T follicular helper cell (primary cell): ENCODE data around the gene ADRA2A.

Experiments used
- DNase-seq: peaks from one replicate; pipeline ENCODE4 v3.0.0-alpha.2; 2020; ENCODE audit warnings: low read depth

ADRA2A gene

DNA sequence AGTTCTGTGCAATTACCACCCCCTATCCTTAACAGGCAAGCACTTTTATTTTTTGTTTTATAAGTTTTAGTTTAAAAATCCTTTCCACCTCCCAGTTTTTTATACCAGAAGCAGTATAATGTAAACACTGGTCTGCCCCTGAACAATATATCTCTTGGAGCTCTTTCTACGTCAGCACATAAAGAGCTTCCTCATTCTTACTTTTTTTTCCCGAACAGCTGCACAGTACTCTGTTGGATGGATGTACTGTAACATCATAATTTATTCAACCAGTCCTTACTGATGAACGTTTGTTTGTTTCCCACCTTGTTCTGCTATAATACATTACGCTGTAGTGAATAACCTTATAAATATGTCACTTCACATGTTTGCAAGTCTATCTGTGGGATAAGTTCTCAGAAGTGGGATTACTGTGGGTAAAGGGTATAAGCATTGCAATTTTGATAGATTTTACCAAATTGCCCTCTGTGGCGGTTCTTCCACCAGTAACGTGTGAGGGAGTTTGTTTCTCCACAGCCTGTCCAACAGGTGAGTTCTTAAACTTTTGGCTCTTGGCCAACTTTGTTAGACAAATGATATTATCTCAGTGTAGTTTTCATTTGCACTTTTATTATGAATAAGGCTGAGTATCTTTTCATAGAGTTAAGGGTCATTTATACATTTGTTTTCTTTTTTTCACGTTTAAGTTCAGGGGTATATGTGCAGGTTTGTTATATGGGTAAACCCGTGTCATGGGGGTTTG, 32.8 kb downstream of the ADRA2A start:
- no peak for DNase-seq

DNA sequence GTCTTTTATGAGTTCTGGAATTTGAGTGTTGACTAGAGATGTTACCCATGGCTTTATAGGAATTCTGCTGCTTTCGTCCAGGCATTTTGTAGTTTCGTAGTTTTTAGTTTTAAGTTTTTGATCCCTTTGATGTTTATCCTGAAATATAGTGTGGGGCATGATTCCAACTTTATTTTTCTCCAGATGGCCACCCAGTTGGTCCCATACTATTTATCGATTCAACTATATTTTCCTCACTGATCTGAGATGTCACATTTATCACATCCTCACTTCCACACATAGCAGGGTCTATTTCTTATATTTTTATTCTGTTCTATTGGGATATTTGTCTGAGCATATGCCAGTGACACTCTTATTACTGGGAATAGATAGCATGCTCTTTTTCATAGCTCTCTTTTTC, 33.9 kb downstream of the ADRA2A start:
- no peak for DNase-seq

DNA sequence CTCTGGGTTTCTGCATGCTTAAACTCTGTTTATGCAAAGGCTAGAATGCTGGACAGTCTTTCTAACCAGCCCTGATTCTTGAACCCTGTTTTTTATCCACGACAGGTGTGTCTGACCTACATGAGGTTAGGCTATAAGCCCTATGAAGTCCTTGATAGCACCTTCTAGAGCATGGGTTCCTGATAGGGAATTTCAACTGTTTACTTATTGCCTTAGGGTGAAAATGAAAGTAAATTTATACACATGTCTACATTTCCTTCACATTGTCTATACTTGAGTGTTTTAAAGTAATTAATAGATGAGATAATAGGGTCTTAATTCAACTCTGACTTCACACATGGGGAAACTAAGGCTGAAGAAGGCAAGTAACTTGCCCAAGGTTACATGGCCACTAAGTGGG, 35.5 kb downstream of the ADRA2A start:
- no peak for DNase-seq

DNA sequence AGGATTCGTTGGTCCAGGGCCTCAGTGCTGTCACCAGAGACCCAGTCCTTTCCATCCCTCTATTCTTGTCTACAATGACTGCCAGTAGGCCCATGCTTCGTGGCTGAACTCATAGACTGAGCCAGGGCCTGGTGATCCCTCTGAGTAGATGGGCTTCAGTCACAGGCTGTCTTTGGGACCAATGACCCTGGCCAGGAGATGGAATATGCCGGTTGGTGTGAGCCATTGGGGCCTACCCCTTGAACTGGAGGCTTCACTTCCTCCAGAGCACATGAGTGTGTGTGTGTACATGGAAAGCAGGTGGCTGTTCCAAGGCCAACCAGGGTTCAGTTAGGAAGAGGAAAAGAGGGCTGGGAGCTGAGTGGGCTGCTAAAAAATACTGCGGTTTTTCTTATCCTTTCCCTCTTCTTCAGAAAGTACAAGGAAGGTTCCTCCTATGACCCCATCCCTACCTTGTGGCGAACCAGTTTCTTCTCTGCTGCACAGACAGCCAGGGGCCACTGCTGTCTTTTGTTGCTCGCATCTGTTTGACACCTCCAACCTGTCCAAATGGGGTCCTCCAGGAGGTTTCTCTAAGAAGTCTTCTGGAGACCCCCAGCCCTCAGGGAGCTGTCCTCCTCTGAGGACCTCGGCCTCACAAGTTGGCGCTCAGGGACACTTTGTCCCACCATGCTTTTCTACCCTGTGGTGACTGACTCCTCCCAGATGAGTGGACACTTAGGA, 36.6 kb downstream of the ADRA2A start:
- DNase-seq, result no peak

DNA sequence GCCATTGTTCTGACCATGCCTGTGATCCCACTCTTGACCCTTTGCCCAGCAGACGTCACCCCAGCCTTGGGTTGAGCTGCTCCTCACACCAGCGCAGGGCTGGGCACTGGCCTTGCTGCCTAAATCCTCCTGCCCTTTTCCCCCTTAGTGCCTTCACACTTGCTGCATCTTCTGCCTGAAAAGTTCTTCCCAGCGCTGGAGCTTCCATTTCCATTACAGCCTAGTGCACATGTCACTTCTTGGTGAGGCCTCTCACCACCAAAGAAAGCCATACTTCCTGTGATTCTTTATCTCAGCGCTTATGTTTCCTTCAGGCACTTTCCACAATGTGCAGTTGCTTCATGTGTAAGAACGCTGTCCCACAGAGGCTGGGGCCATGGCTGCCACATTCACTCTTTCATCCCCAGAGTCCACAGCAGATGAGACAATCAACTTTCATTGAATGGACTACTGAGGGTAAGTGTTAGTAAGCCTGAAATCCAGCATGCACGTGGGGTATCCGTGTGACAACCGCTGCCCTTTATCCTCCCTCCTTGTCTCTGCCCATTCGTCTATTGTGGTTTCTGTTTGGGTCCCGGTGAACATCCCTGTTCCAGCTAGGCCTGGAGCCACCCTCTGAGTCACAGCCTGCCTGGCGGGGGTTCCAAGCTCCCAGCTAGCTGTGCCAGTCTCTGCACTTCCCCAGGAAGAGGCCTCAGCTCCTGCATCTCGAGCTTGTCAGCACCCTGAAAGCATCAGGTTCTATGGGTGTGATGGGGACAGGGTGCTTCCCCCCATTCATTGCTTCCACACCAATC, 37.3 kb downstream of the ADRA2A start:
- DNase-seq, result no peak

DNA sequence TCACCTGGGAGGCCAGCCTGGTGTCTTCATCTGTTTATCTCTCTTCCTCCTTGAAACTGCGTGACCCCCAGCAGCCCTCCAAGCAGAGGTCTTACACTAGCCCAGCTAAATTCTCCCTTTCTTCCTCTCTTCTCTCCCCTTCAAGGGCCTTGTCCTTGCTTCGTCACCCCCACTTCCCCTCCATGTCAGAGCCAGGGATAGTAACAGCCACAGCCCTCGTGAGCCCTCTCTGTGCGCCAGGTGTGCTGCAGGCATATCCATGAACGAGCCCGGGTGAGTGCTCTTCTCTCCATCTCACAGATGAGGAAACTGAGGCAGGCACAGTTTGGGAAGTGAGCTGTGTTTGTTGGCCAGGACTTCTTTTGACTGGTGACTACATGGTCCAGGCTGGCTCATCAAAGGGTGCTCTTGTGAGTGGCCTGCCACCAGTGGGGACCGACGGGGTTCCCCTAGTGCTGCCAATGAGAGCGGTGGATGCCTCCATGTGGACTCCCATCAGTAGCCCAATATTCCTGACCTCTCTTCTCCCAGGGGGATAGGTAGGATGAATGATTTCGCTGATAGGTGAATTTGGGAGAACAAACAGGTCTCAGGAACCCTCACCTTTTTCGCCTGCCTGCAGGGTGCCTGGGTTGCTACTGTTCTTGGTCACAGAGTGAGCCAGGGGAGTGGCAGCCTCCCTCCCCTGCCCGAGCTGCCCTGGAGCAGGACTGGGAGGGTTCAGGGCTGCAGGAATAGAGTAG, 38.1 kb downstream of the ADRA2A start:
- no peak for DNase-seq

DNA sequence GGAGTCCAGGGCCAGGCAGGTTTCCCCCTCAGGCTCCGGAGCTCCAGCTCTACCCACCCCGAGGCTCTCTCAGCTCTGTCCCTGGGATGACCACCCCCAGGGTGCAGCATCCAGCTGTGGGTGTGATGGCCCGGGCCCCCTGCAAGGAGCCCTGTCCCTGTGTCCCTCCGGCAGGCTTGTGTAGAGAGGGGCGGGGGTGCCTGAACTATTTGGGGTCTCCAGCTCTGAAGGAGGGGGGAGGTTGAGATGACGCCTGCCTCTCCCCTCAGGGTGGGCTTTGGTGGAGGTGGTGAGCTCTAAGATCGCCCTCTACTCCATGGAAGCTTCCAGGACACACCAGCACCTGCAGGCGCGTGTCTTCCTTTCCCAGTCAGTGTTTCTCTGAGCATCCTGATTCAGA, 39.4 kb downstream of the ADRA2A start:
- no peak for DNase-seq

DNA sequence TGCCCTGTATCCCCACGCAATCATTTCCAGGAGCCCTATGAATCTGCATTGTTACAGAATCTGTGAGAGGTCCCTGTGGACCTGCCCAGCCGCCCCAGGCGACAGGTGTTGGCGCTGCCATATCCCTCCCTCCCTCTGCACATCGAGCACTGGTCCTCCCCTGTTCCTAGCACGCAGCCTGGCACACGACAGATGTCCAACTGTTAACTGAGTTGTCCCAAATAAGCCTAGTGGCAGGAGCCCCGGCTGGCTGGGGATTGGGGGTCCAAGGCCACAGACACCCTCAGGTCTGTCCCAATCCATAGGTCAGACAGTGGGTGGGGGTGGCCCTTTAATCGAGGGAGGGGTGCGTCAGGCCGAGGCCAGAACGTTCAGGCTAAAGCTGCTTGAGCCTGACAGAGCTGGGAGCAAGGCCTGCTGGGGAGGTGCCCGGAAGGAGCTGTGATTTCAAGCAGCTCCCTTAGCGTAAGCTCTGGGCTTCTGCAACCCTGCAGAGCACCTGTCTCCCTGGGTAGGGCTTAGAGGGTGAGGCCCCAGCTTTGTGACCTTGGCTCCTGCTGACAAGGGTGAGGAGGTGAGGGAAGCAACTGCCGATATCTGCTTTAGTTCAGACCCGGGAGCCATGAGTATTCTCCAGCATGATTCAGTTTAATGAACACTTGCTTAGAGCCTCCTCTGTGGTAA, 40.1 kb downstream of the ADRA2A start:
- no peak for DNase-seq

DNA sequence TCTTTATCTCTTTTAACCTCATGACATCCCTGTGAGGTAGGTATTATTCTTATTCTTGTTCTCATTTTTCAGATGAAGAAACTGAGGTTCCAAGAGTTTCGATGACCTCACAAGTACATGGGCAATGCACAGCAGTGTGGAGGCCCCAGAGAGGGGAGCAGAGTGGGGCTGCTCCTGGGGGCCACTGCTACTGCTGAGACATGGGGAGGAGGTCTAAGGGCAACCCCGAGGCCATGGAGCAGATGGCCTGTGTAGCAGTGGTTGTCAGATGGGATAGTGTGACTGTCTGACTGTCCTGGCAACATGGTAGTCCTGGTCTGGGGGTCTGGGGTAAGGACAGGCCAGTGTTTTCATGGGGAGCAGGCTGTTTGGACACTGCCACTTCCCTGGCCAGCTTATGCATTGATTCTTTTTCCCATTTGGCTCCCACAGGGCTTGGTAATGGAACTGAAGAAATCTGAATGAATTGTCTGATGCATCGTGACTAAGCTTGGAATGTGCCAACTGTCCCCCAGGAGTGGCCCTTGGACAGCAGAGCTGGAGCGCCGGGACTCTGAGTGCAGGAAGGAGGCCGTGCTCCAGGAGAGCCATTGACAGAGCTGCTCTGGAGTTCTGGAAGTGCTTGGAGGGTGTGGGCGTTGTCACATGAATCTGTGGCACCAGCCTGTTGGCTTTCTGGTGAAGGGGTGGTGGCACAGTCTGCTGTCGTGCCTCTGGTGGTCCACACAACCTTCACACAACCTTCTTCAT, 40.9 kb downstream of the ADRA2A start:
- DNase-seq, result no peak

DNA sequence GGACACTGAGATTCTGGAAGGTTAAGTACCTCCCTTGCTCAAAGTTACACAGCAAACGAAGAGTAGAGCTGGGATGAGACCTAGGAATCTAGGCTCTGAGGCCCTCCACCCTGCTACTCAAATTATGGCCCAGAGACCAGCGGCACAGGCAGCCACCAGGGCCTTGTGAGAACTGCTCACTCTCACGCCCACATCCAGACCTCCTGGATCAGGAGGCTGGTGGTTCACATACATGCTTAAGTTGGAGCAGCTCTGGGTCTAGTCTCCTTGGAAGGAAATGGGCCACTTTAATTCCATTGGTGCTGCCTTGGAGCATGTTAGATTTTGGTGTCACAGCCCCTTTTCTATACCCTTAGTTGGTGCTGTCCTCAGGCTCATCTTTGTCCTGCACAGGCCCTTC, 41.9 kb downstream of the ADRA2A start:
- DNase-seq, result no peak

DNA sequence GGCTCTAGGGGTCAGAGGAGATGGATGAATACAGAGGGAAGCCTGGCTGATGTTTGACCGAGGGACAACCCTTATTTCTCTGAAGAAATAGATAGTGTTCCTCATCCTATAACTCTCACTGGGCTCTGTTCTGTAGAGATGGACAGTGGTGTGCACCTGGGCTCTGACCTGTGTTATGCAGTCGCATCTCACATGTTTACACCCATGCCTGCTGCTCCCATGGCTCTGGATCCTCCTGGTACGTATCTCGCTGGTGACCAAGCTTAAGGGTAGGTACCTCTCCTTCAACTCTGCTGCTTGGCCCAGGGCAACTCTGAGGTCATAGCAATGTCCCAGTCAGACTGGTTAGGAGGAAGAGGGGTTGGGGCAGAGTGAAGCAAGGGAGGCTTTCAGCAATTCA, 42.8 kb downstream of the ADRA2A start:
- no peak for DNase-seq

DNA sequence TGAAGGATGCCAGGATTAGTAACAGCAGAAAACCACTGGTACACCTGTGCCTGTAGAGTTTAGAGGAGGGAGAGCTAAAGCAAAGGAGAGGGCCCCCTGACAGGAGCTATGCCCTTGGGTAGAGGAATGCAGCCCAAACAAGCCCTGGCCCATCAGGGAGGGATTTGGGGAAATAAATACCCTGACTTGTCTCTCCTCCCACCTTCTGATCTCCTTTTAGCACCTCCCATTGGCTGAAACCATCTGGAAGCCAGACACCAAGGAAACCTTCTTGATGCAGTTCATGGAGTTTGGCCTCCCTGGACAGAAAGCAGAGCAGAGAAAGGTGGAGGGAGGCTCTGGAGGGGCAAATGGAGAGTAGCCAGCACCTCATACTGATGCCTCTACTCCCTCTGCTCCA, 45.3 kb downstream of the ADRA2A start:
- DNase-seq, result no peak

DNA sequence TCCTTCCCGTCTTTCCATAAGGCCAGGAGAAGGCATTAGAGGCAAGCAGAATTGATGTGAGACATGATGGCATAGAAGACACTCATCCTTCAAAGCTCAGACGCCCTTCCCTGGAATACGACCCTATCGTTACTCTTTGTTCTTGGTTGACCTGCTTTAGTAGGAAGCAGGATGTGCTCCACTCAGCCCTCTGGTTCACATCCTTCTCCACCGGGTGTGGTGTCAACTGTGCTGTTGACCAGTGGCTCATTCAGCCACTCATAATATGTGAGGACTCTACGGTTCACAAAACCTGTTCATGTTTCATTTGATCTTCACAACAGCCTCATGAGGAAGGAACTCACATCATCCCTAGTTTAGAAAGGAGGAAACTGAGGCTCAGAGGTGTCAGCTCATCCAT, 47.1 kb downstream of the ADRA2A start:
- no peak for DNase-seq

DNA sequence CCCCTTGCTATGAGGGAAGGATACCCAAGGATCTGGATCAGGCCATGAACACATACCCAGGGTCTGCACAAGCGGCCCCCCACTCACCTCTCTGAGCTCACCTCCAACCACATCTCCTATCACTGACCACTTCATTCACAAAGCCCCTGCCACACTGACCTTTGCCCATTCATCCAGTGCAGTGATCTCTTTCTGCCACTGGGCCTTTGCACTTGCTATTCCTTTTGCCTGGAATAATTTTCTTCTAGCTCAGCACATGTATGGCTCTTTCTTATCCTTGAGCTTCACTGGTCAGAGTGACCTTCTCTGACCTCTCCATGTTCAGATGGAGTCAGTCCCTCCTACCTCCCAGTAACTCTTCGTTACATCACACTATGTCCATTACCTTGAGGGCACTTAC, 48.3 kb downstream of the ADRA2A start:
- no peak for DNase-seq

DNA sequence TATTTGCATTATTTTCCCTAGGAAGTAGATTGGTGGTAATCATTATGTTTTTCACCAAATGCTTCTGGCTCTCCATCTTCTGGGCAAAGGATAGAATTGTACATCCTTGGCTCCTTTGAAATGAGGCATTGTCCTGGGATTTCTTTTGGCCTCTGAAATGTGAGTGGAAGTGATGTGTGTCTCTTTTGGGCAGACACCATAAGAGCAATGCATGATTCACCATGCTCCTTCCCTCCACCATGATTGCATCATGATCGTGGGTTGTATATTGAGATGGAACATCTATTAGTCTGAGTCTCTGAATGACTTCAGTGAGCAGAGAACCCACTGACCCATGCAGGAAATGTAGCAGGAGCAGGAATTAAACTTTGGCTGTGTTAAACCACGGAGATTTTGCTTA, 49.2 kb downstream of the ADRA2A start:
- DNase-seq, result no peak

DNA sequence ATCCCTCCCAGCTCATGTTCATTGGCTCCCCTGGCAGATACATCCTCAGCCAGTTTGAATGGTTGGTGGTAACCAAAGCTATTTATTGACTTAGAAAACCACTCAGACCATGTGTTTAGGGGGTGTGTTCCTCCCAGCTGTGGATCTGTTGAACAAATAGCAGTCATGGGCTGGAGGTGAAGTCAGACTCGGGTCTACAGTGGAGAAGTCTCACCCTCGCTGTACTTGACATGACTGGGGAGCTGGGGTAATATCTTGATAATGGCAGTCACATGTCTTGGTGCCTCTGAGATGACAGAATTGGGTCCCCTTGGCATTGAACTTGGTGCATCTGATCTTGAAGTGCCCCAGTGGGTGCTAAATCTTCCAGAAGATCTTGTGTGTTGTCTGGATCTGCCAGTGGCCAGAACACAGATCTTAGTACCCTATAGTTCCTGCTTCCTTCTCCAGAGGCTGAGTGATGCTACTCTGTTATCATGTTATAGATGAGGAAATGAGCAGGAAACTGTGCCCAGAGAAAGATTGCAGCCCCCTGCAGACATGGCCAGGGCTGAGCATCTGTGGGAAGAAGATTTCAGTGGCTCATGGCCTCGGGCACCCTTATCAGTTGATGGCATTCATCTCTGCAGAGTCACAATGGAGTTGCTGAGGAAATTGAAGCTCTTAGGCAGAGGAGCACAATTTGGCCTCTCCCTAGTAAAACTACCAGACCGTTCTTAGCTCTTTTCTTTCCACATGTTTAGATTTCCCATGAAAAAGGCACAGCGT, 50.4 kb downstream of the ADRA2A start:
- no peak for DNase-seq

DNA sequence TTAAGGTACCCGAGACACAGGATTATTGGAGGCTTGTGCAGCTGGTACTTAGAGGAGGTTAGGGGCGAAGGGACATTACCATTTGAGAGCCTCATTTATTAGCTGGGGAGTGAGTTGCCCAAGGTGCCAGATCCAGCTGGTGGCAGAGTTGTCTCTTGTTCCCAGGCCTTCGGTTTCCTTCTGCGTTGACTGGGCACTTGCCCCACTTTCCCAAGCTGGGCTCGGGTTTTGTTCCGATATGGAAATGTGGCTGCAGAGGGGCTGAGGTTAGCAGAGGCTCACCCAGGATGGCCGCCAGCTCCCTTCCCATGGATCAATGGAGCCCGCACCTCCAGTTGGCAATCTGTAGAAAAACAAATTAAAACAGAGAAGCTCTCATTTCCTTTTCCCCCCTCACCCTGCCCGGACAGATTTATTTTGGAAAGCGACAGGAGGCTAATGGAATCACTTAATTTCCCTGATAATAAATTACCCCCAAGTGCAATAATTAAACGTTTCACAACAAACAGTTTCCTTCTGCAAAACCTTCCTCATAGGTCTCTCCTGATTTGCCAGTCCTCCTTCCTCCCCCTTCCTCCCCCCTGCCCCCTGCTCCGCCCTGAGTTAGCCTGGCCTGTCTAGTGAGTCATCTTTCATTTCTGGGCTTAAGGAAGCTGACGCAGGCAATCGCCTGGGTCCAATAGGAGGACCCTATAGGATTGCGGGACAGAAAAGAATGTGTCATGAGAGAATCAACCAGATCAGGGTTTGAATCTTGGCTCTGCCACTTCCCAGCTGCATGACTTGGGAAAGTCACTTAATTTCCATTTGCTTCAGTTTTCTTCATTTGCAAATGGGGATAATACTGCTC, 51.7 kb downstream of the ADRA2A start:
- no peak for DNase-seq

DNA sequence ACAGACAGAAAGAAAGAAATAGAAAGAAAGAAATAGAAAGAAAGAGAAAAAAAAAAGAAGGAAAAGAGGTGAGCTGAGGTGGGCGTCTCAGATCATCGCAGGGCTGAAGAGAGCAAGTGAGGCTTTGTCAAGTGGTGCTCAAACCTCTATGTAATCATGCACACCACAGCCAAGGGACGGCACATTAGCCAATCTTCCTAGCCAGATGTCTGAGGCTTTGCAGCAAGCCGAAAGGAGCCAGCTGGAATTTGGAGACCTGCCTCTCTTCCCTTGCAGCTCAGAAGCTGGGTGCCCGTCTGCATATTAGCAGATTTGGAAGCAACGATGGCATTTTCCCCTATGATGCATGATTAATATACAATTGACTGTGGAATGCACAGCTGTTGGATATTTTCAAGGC, 52.5 kb downstream of the ADRA2A start:
- DNase-seq, result no peak

DNA sequence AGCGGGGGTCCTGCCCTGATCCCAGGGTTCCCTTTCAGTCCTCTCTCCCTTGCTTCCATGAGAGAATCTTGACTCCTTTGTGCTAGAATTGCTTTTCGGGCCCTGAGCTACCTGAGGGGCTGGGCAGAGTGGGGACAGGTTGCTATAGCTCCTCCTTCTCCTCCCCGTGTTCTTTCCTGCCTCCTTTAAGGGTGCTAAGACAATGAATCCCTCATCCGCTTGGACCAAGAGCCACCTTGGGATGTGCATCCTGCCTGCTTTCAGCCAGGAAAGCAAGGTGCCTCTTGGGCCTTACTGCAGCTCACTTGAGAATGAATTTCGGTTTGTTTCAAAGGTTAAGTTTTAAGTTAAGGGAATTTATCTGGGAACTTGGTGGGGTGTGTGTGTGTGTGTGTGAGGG, 53.6 kb downstream of the ADRA2A start:
- no peak for DNase-seq
